D721Med (cell line): Measurements from ENCODE around the gene ST6GALNAC2.
A peak's percentile ranks its signal among the peaks of the same experiment; 100 is the strongest.

Experiments
- DNase-seq: peaks from one replicate; pipeline ENCODE4 v3.0.0; 2011; ENCODE audit warnings: low spot score; ENCODE audit not compliant: insufficient read length
- FAIRE-seq: peaks from 2 replicates; lab custom pipeline; 2011; peaks lifted over from hg19 to GRCh38; lab: Jason Lieb, UNC
- TF ChIP-seq, protein P1 (sequence below): IDR thresholded peaks from 2 replicates; pipeline ENCODE4 v1.5.1; 2012; ENCODE audit warnings: mild to moderate bottlenecking, control low read depth; ENCODE audit not compliant: insufficient read depth; ENCODE audit errors: missing control alignments

ST6GALNAC2 gene

GRCh38 chr17:76545918-76546555 lies 39.6 kb downstream of the ST6GALNAC2 start:
- DNase-seq (no peak), FAIRE-seq (no peak)
- TF ChIP-seq, protein P1, sequence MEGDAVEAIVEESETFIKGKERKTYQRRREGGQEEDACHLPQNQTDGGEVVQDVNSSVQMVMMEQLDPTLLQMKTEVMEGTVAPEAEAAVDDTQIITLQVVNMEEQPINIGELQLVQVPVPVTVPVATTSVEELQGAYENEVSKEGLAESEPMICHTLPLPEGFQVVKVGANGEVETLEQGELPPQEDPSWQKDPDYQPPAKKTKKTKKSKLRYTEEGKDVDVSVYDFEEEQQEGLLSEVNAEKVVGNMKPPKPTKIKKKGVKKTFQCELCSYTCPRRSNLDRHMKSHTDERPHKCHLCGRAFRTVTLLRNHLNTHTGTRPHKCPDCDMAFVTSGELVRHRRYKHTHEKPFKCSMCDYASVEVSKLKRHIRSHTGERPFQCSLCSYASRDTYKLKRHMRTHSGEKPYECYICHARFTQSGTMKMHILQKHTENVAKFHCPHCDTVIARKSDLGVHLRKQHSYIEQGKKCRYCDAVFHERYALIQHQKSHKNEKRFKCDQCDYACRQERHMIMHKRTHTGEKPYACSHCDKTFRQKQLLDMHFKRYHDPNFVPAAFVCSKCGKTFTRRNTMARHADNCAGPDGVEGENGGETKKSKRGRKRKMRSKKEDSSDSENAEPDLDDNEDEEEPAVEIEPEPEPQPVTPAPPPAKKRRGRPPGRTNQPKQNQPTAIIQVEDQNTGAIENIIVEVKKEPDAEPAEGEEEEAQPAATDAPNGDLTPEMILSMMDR: no peak

DNA sequence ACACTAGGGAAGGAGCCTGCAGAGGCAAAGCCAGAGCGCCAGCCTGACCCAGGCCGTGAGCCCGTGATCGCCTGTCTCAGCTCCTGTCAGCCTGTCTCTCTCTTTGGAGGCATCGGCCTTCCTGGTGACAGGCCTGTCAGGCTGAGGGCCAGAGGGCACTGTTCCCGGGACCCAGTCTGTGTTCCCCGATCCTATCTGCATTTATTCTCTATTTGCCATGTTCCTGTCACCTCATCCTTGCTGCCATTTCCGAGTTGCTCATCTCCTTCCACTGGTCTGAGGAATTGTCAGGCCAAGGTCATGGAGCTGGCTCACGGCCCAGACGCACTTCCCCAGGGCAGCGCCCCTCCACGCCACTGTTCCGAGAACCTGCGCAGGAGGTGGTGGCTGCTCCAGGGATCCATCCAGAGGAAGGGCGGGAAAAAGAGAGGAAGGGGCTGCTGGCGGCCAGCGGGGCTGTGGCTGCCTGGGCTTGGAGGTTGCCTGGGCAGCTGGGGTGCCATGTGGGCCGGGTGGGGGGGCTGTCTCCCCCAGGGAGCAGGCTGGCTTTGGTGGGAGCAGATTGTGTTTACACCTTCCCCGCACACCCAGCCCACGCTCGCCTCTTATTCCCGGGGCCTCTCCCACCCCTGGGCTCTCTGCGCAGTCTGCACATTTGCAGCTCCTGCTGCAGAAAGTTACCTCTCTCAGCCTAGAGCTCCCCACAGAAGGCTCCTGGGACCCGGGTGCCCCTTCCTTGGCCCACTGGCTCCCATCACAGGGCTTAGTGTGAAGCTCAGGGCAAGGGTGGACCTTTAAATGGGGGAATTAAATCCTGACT lies 40.9 kb downstream of the ST6GALNAC2 start:
- no peak for FAIRE-seq
- peak; percentile 15 for DNase-seq
- TF ChIP-seq, protein P1: no peak

DNA sequence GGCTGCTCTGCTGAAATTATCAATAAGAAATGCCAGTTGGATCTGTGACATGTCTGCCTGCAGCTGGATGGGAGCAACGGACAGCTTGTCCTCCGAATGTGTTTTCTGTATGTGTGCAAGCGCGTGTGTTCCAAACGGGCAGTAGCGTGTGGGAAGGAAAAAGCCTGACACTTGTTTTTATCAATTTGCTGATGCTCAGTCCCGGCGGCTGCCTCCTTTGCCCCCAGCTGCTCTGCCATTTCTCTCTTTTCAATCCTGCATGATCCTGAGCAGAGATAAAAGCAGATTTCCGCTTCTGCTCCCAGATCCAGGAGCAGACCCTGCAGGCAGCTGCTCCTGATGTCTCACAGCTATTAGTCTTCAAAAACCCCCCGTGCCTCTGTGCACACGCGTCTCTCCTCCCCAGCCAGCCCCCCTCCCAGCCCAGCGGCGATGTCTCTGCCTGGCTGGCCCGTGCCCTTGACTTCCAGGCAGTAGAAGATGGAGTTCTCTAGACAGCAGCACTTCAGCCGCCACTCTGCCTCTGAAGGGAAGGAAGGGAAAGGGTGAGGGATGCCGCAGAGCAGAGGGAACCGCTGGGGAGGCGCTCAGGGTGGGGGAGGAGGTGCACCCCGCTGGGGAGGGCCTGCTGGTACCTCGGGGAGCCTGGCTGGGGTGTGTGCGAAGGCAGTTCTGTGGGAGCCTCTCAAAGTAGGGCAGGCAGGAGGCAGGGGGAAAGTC lies 41.7 kb downstream of the ST6GALNAC2 start:
- FAIRE-seq (no peak), DNase-seq (peak; percentile 16)
- TF ChIP-seq, protein P1: no peak

DNA sequence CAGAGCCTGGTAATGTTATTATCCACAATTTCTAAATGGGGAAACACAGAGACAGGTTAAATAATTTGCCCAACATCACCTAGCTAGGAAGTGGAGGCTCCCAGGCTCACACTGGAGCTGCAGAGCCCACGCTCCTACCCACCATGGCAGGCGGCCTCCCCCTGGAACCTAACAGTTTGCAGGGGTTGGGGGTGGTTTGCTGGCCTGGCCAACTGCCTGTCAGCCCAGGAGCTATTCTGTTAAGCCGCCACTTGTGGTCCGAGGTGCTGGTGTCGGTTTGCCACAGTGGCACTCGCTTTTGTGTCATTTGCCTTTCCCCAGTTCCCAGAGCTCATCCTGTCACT lies 42.2 kb downstream of the ST6GALNAC2 start:
- DNase-seq (peak; percentile 5), FAIRE-seq (no peak)
- TF ChIP-seq, protein P1: no peak

DNA sequence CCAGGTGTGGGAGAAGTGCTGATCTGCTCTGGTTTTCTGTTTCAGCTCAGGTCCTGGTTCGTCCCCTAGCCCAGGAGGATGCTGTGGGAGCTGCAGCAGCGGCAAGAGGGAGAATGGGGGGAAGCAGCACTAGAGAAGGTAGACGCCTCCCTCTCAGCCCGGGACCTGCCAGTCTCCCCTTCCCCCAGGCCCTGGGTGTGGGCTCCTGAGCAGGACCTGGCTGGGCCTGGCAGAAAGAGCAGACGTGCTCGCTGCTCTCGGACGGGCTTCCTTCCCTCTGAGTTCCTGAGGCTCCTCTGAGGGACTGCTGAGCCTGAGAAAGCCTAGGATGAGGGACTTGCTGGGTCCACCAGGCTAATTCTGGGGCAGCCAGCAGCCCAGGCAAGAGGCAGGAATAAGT lies 42.7 kb downstream of the ST6GALNAC2 start:
- no peak for FAIRE-seq
- TF ChIP-seq, protein P1: no peak
- peak; percentile 5 for DNase-seq

- DNase-seq: no peak
- FAIRE-seq: no peak
- TF ChIP-seq, protein P1: no peak
These were observed 43.1 kb downstream of the ST6GALNAC2 start for GRCh38 chr17:76542566-76542971.
